NCI-H1092 (cell line): ENCODE data around the gene NXPE3.
"Not testable (repeated sequence)": the region's sequence is repeated elsewhere in the genome, so short reads cannot be mapped to it uniquely, and the experiment has no call there.

Experiments
- DNase-seq: peaks from one replicate; lab custom pipeline; 2025; lab: John Stamatoyannopoulos, UW

Gene NXPE3

GRCh38 chr3:101779047-101779821 lies at the start of gene NXPE3:
Gene NXPE3 (plus strand): TSS chr3:101779211. CDS start chr3:101785597, 6,386 bp downstream.
- DNase-seq, result peak; percentile 72

- DNase-seq, result no peak
These were observed 49.4 kb upstream of the NXPE3 start for GRCh38 chr3:101729586-101729985.

GRCh38 chr3:101730839-101731238 lies 48.2 kb upstream of the NXPE3 start:
- no peak for DNase-seq

GRCh38 chr3:101732240-101732641 lies 46.8 kb upstream of the NXPE3 start:
- DNase-seq, result no peak

GRCh38 chr3:101735833-101736232 lies 43.2 kb upstream of the NXPE3 start:
- no peak for DNase-seq

- DNase-seq, result not testable (repeated sequence)
These were observed 37.1 kb upstream of the NXPE3 start for GRCh38 chr3:101741914-101742313.

GRCh38 chr3:101744811-101745210 lies 34.2 kb upstream of the NXPE3 start:
- no peak for DNase-seq

- DNase-seq, result not testable (repeated sequence)
These were observed 33.1 kb upstream of the NXPE3 start for GRCh38 chr3:101745934-101746333.

- not testable (repeated sequence) for DNase-seq
These were observed 25.5 kb upstream of the NXPE3 start for GRCh38 chr3:101753386-101754113.

- no peak for DNase-seq
These were observed 20.8 kb upstream of the NXPE3 start for GRCh38 chr3:101758224-101758623.

GRCh38 chr3:101762041-101762646 lies 16.9 kb upstream of the NXPE3 start:
- DNase-seq, result no peak

- not testable (repeated sequence) for DNase-seq
These were observed 1.2 kb upstream of the NXPE3 start for GRCh38 chr3:101777745-101778281.

GRCh38 chr3:101778385-101779046 lies 495 bp upstream of the NXPE3 start:
- no peak for DNase-seq

GRCh38 chr3:101779822-101780381 lies 891 bp downstream of the NXPE3 start:
- DNase-seq, result peak; percentile 35

GRCh38 chr3:101780661-101781060 lies 1.6 kb downstream of the NXPE3 start:
- no peak for DNase-seq

- no peak for DNase-seq
These were observed 2.2 kb downstream of the NXPE3 start for GRCh38 chr3:101781166-101781565.

GRCh38 chr3:101784855-101785613 lies 6.0 kb downstream of the NXPE3 start:
- no peak for DNase-seq

- DNase-seq, result no peak
These were observed 12.8 kb downstream of the NXPE3 start for GRCh38 chr3:101791778-101792177.

GRCh38 chr3:101796077-101796680 lies 17.2 kb downstream of the NXPE3 start:
- DNase-seq, result no peak

GRCh38 chr3:101801174-101801573 lies 22.2 kb downstream of the NXPE3 start:
- no peak for DNase-seq

GRCh38 chr3:101802179-101802578 lies 23.2 kb downstream of the NXPE3 start:
- no peak for DNase-seq
